CD4-positive, alpha-beta T cell (primary cell): ENCODE measurements around the gene ACSL4. TPM values are rescaled to one million over a fixed set of nuclear protein-coding genes. Genes with fewer than 3 reads are reported as not detected.

ENCODE experiments used
- ATAC-seq: fragments of 200-7000 bp; cut with Tn5 transposase; one replicate; pipeline ENCODE4 v1.10.0; 2022; ENCODE audit warnings: mild to moderate bottlenecking; ENCODE audit not compliant: poor library complexity
- CTCF ChIA-PET: fragments of 350-600 bp; sonication (Branson Sonifier 250); formaldehyde crosslinking; loops from one replicate; lab custom pipeline; 2021; ENCODE audit warnings: antibody characterized with exemption, inconsistent platforms; lab: Charles Lee
- POLR2A ChIA-PET: fragments of 350-600 bp; sonication (Branson Sonifier 250); formaldehyde crosslinking; loops from one replicate; lab custom pipeline; 2021; ENCODE audit warnings: antibody characterized with exemption, inconsistent platforms; lab: Charles Lee
- DNase-seq, 14 experiments: peaks; one replicate each; pipeline ENCODE4 v3.0.0-alpha.2; 2013 to 2020; ENCODE audit warnings: mixed read lengths in 2 of 14
- H3K27ac ChIP-seq, 2 donors: one replicate each; pipeline versions ENCODE4 v1.5.1 to v1.7.0; 2013; ENCODE audit warnings: low read length in 2 of 2, low read depth in 1 of 2, mild to moderate bottlenecking in 1 of 2
- H3K27me3 ChIP-seq, 2 experiments: 1 replicate in 1 of 2; 2 replicates in 1 of 2; pipeline versions ENCODE4 v1.6.1 to v1.7.0; 2013; ENCODE audit warnings: low read length in 2 of 2, control low read depth in 1 of 2, mild to moderate bottlenecking in 1 of 2, moderate library complexity in 1 of 2; ENCODE audit not compliant: insufficient read depth in 2 of 2, control insufficient read depth in 1 of 2
- H3K36me3 ChIP-seq: one replicate; pipeline ENCODE4 v1.6.1; 2013; ENCODE audit warnings: low read length, control low read depth; ENCODE audit not compliant: insufficient read depth
- H3K4me1 ChIP-seq: one replicate; pipeline ENCODE4 v1.6.1; 2013; ENCODE audit warnings: low read length, control low read depth; ENCODE audit not compliant: insufficient read depth
- H3K4me3 ChIP-seq: one replicate; pipeline ENCODE4 v1.5.1; 2013; ENCODE audit warnings: mild to moderate bottlenecking, low read length, moderate library complexity
- H3K9me3 ChIP-seq, 2 experiments: 1 replicate in 1 of 2; 2 replicates in 1 of 2; pipeline versions ENCODE4 v1.6.1 to v1.7.0; 2013; ENCODE audit warnings: low read length in 2 of 2, mild to moderate bottlenecking in 2 of 2, control low read depth in 1 of 2, moderate library complexity in 1 of 2; ENCODE audit not compliant: control insufficient read depth in 1 of 2, insufficient read depth in 1 of 2
- H3K27ac Mint-ChIP-seq: one replicate; pipeline ENCODE4 v1.8.0; 2020; ENCODE audit warnings: mixed read lengths
- H3K27me3 Mint-ChIP-seq: one replicate; pipeline ENCODE4 v1.8.0; 2021; ENCODE audit warnings: mixed read lengths
- H3K36me3 Mint-ChIP-seq: one replicate; pipeline ENCODE4 v1.8.0; 2021; ENCODE audit warnings: low read depth, mixed read lengths
- H3K4me1 Mint-ChIP-seq: one replicate; pipeline ENCODE4 v1.8.0; 2021; ENCODE audit warnings: low read depth, mixed read lengths
- H3K4me3 Mint-ChIP-seq: one replicate; pipeline ENCODE4 v1.8.0; 2020; ENCODE audit warnings: mild to moderate bottlenecking, mixed read lengths
- H3K9me3 Mint-ChIP-seq: one replicate; pipeline ENCODE4 v1.8.0; 2020; ENCODE audit warnings: mixed read lengths
- intact Hi-C, 2 experiments: fragments of 100-400 bp; cut with DNase I in 1 of 2; cut with micrococcal nuclease in 1 of 2; formaldehyde crosslinking; loops; one replicate each; pipeline versions ENCODE4 v1.15.1 to v1.9.0; 2023 to 2025; cut with DNase I, micrococcal nuclease
- total RNA-seq, 174 experiments: library from RNA in 2 of 174; stranded (reverse) in 2 of 174; gene quantifications; one replicate each; pipeline ENCODE4 v1.2.3 and lab custom pipeline; 2021 to 2026
- TF ChIP-seq, protein P1 (sequence below): fragments of 200-600 bp; IDR thresholded peaks from one replicate; pipeline ENCODE4 v1.8.0; 2022; ENCODE audit warnings: antibody characterized with exemption, mild to moderate bottlenecking

ACSL4 gene
- total RNA-seq, 2 experiments from 2014 or later: 11.1 to 14.5 TPM

DNA sequence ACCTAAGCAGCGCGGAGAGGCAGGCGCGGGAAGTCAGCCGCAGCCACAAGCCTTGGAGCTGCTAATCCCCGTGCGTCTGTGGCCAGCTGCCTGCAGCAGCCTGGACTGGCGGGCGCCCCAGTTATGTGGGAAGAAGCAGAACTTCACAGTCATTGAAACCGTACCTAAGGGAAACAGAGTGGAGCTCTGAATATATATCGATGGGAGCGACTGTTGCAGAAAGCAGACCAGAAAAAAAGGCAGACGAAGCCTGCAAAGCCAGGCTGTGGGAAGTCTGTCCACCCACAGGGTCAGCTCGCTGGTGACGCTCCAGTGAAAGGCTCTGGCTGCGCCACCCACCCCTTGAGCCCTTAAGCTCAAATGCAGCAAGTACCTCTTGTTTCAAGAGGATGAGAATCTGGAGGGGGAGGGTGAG is 132.8 kb downstream of the ACSL4 start:
- H3K4me1 ChIP-seq: no peaks in the 10 kb centered on the region
- TF ChIP-seq, protein P1, sequence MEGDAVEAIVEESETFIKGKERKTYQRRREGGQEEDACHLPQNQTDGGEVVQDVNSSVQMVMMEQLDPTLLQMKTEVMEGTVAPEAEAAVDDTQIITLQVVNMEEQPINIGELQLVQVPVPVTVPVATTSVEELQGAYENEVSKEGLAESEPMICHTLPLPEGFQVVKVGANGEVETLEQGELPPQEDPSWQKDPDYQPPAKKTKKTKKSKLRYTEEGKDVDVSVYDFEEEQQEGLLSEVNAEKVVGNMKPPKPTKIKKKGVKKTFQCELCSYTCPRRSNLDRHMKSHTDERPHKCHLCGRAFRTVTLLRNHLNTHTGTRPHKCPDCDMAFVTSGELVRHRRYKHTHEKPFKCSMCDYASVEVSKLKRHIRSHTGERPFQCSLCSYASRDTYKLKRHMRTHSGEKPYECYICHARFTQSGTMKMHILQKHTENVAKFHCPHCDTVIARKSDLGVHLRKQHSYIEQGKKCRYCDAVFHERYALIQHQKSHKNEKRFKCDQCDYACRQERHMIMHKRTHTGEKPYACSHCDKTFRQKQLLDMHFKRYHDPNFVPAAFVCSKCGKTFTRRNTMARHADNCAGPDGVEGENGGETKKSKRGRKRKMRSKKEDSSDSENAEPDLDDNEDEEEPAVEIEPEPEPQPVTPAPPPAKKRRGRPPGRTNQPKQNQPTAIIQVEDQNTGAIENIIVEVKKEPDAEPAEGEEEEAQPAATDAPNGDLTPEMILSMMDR: no peak
- H3K4me3 ChIP-seq: no peak overlapping the region
- Mint-ChIP-seq H3K9me3 (no peaks in the 10 kb centered on the region), H3K27me3 (peaks cover 42% of the 10 kb centered on the region), H3K4me3 (no peak overlapping the region), H3K36me3 (no peaks in the 10 kb centered on the region), H3K4me1 (no peaks in the 10 kb centered on the region), H3K27ac (no peak overlapping the region)
- no peak for ATAC-seq
- intact Hi-C loops: no loop called here
- no peak overlapping the region for H3K27ac ChIP-seq
- H3K27me3 ChIP-seq: peaks cover 0 to 4% of the 10 kb centered on the region in 2 experiments
- H3K36me3 ChIP-seq: no peaks in the 10 kb centered on the region
- ChIA-PET CTCF (no interaction called here), POLR2A (no interaction called here)
- H3K9me3 ChIP-seq: no peaks in the 10 kb centered on the region
- DNase-seq: no peak

DNA sequence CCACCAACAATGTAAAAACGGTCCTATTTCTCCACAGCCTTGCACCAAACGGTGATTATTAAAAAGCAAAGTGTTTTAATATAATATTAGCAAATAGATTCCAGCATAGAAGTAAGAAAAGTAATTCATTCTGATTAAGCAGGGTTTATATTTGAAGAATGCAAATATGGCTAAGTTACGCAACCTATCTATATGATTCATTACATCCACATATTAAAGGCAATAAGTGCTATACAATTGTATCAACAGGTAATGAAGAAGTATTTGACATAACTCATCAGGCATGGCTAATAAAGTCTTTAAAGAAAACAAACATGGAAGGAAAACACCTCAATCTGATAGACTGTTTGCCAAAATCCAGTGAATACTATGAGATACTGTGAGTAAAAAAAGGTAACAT is 137.0 kb downstream of the ACSL4 start:
- Histone ChIP-seq H3K27me3 (peaks cover 0 to 4% of the 10 kb centered on the region in 2 experiments), H3K36me3 (no peaks in the 10 kb centered on the region), H3K9me3 (no peaks in the 10 kb centered on the region), H3K27ac (no peak overlapping the region), H3K4me3 (no peak overlapping the region), H3K4me1 (no peaks in the 10 kb centered on the region)
- intact Hi-C loops: no loop called here
- H3K36me3 Mint-ChIP-seq: no peaks in the 10 kb centered on the region
- no peak overlapping the region for H3K27ac Mint-ChIP-seq
- H3K4me1 Mint-ChIP-seq: no peaks in the 10 kb centered on the region
- CTCF ChIA-PET: no interaction called here
- no peak for DNase-seq
- no peak overlapping the region for H3K4me3 Mint-ChIP-seq
- POLR2A ChIA-PET: no interaction called here
- H3K27me3 Mint-ChIP-seq: peaks cover 10% of the 10 kb centered on the region
- H3K9me3 Mint-ChIP-seq: no peaks in the 10 kb centered on the region
- no peak for ATAC-seq
- TF ChIP-seq, protein P1: no peak

Other genes starting within 250 kb of the ACSL4 start
- gene NXT2, start 196.4 kb downstream of the ACSL4 start, total RNA-seq: 1 to 10 TPM; 4.0 to 4.1 TPM
- not detected for gene KCNE5, start 108.1 kb downstream of the ACSL4 start, total RNA-seq